Hepatocyte (in vitro differentiated cells): ENCODE data around the gene INPP5K. TPM values are rescaled to one million over a fixed set of nuclear protein-coding genes. Genes with fewer than 3 reads are reported as not detected.

Source experiments
- DNase-seq: peaks from one replicate; pipeline ENCODE4 v3.0.0-alpha.2; 2016; ENCODE audit warnings: low spot score
- H2AFZ ChIP-seq: fragments of 200-600 bp; sonication (generic); 2 replicates; pipeline ENCODE4 v1.6.0; 2016; ENCODE audit warnings: antibody characterized with exemption, mild to moderate bottlenecking
- H3K27ac ChIP-seq: fragments of 200-600 bp; sonication (generic); 2 replicates; pipeline ENCODE4 v1.5.1; 2016; ENCODE audit warnings: mild to moderate bottlenecking
- H3K27me3 ChIP-seq: fragments of 200-600 bp; sonication (generic); 2 replicates; pipeline ENCODE4 v1.6.1; 2016
- H3K36me3 ChIP-seq: fragments of 200-600 bp; sonication (generic); replicated peaks from 2 replicates; pipeline ENCODE4 v1.5.1; 2016; ENCODE audit warnings: low read depth; ENCODE audit not compliant: insufficient read depth
- H3K4me1 ChIP-seq: fragments of 200-600 bp; sonication (generic); 2 replicates; pipeline ENCODE4 v1.5.1; 2016; ENCODE audit warnings: mild to moderate bottlenecking, moderate library complexity; ENCODE audit not compliant: insufficient read depth
- H3K4me2 ChIP-seq: fragments of 200-600 bp; sonication (generic); 2 replicates; pipeline ENCODE4 v1.6.0; 2016
- H3K4me3 ChIP-seq: fragments of 200-600 bp; sonication (generic); 2 replicates; pipeline ENCODE4 v1.5.1; 2016; ENCODE audit warnings: mild to moderate bottlenecking
- H3K79me2 ChIP-seq: fragments of 200-600 bp; sonication (generic); 2 replicates; pipeline ENCODE4 v1.6.0; 2017; ENCODE audit warnings: mild to moderate bottlenecking
- H3K9me2 ChIP-seq: fragments of 200-600 bp; sonication (generic); replicated peaks from 2 replicates; pipeline ENCODE4 v1.6.0; 2017; ENCODE audit warnings: mild to moderate bottlenecking; ENCODE audit not compliant: insufficient read depth
- H3K9me3 ChIP-seq: fragments of 200-600 bp; sonication (generic); 2 replicates; pipeline ENCODE4 v1.5.1; 2016; ENCODE audit warnings: low read depth, mild to moderate bottlenecking
- H4K20me1 ChIP-seq: fragments of 200-600 bp; sonication (generic); 2 replicates; pipeline ENCODE4 v1.6.0; 2016; ENCODE audit warnings: mild to moderate bottlenecking; ENCODE audit not compliant: insufficient read depth, poor library complexity, severe bottlenecking
- EZH2 ChIP-seq: fragments of 200-600 bp; sonication (generic); IDR thresholded peaks from 2 replicates; pipeline ENCODE4 v1.6.1; 2016; ENCODE audit warnings: antibody characterized with exemption, mild to moderate bottlenecking, borderline replicate concordance
- EZH2phosphoT487 ChIP-seq: fragments of 200-600 bp; sonication (generic); IDR thresholded peaks from one replicate; pipeline ENCODE4 v1.6.1; 2018; ENCODE audit warnings: antibody characterized with exemption, mild to moderate bottlenecking, low read depth, moderate library complexity; ENCODE audit not compliant: unreplicated experiment, severe bottlenecking
- WGBS: methylation state at CpG from one replicate; pipeline ENCODE4 v1.1.6; 2016; ENCODE audit warnings: low lambda C conversion rate; ENCODE audit errors: missing lambda C conversion rate; 5-methylcytosine and 5-hydroxymethylcytosine counted together
- polyA plus RNA-seq: library from polyadenylated mRNA; unstranded; fragments of >200 nt; fragmentation: Nextera tagmentation; extraction: Ambion mirVana; gene quantifications from 2 replicates; pipeline ENCODE4 v1.2.1, GENCODE V29; 2016
- total RNA-seq: library from RNA; depleted of rRNA; stranded (reverse); fragments of >200 nt; gene quantifications from 2 replicates; pipeline ENCODE4 v1.2.3, GENCODE V29; 2014
- TF ChIP-seq, protein P1 (sequence below): fragments of 200-600 bp; sonication (generic); IDR thresholded peaks from 2 replicates; pipeline ENCODE4 v1.5.1; 2016; ENCODE audit warnings: antibody characterized with exemption, mild to moderate bottlenecking; ENCODE audit not compliant: poor library complexity

INPP5K gene
- total and polyA plus RNA-seq, 2 experiments from 2014 or later, result 34.7 to 40.4 TPM

DNA sequence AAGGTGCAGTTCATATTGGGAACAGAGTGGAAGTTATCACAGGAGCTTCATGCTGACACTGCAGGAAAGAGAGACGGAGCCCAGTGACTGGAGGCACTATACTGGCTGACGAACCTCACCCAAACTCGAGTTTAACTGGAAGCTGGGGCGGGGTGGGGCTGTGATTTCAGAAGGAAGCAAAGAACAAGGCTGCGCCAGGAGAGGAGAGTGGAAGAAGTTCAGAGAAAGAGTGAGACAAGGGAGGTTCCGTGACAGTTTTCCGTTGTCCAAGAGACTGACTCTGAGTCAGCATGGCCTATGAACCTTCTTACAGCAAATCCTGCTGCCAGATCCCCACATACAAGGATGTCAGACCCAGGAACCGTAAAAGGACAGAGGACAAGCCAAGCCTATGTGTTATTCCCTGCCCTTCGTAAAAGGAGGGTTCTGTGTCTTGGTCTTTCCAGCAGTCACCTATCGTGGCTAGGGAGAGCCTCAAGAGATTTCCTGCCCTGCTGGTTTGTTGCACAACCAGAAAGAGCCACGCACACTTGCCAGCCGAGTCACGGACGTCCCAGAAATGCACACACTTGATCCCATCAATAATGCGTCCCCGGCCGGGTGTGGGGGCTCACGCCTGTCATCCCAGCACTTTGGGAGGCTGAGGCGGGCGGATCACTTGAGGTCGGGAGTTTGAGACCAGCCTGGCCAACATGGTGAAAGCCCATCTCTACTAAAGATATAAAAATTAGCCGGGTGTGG, 41.1 kb upstream of the INPP5K start:
- Histone ChIP-seq H2AFZ (no peak overlapping the region), H3K9me2 (no peaks in the 10 kb centered on the region), H3K79me2 (peaks cover 79% of the 10 kb centered on the region), H3K27me3 (no peaks in the 10 kb centered on the region), H3K27ac (peak overlapping the region; percentile 83), H3K4me3 (no peak overlapping the region), H3K9me3 (no peaks in the 10 kb centered on the region), H4K20me1 (peaks cover 49% of the 10 kb centered on the region), H3K4me1 (peaks cover 24% of the 10 kb centered on the region), H3K36me3 (no peaks in the 10 kb centered on the region), H3K4me2 (peak overlapping the region; percentile 19)
- TF ChIP-seq EZH2phosphoT487 (no peak), EZH2 (no peak)
- TF ChIP-seq, protein P1, sequence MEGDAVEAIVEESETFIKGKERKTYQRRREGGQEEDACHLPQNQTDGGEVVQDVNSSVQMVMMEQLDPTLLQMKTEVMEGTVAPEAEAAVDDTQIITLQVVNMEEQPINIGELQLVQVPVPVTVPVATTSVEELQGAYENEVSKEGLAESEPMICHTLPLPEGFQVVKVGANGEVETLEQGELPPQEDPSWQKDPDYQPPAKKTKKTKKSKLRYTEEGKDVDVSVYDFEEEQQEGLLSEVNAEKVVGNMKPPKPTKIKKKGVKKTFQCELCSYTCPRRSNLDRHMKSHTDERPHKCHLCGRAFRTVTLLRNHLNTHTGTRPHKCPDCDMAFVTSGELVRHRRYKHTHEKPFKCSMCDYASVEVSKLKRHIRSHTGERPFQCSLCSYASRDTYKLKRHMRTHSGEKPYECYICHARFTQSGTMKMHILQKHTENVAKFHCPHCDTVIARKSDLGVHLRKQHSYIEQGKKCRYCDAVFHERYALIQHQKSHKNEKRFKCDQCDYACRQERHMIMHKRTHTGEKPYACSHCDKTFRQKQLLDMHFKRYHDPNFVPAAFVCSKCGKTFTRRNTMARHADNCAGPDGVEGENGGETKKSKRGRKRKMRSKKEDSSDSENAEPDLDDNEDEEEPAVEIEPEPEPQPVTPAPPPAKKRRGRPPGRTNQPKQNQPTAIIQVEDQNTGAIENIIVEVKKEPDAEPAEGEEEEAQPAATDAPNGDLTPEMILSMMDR, result no peak
- WGBS, result 88% methylated on average over 22 of the region's 22 CpGs
- peak; percentile 41 for DNase-seq

DNA sequence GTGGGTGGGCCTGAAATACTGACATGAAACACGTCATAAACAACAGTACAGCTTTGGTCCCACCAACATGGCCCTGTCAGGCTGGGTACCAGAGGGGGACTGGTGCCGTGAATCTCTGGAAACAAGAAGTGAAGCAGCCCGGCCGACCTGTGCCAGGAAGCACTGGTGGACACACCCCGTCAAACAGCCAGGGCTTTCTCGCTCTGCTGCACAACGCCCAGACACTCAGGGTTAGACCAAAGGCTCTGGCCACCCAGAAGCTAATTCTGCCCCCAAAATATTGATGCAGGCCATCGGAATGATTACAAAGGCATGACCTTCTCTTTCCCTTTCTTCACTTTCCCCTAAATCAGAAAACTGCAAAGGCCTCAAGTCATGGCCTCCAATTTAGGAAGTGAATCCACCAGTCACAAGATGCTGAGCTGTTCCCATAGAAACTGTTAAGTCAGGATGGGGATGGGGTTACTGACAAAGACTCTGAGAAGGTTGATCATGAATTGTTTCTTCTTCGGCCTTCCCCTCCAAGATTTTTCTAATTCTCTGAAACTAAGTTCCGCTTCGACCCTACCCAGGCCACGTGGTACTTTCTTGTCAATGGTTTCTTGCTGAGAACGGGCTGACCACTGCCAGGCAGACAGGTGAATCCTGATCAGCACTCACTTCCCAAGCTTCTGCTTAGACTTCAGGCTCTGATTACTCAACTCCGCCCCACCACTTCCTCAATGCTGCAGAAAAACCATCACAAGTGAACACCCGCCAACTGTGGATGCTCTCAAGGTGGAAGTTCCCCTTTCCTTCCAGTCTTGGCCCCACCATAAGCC, 39.4 kb upstream of the INPP5K start:
- WGBS, result 89% methylated on average over 15 of the region's 15 CpGs
- Histone ChIP-seq H3K27me3 (no peaks in the 10 kb centered on the region), H3K4me3 (no peak overlapping the region), H3K4me2 (no peak overlapping the region), H3K27ac (no peak overlapping the region), H3K9me3 (no peaks in the 10 kb centered on the region), H2AFZ (no peak overlapping the region), H3K9me2 (no peaks in the 10 kb centered on the region), H3K4me1 (peaks cover 17% of the 10 kb centered on the region), H4K20me1 (peaks cover 37% of the 10 kb centered on the region), H3K79me2 (peaks cover 74% of the 10 kb centered on the region), H3K36me3 (no peaks in the 10 kb centered on the region)
- TF ChIP-seq, protein P1, result no peak
- no peak for TF ChIP-seq EZH2
- TF ChIP-seq EZH2phosphoT487, result no peak
- DNase-seq, result no peak

DNA sequence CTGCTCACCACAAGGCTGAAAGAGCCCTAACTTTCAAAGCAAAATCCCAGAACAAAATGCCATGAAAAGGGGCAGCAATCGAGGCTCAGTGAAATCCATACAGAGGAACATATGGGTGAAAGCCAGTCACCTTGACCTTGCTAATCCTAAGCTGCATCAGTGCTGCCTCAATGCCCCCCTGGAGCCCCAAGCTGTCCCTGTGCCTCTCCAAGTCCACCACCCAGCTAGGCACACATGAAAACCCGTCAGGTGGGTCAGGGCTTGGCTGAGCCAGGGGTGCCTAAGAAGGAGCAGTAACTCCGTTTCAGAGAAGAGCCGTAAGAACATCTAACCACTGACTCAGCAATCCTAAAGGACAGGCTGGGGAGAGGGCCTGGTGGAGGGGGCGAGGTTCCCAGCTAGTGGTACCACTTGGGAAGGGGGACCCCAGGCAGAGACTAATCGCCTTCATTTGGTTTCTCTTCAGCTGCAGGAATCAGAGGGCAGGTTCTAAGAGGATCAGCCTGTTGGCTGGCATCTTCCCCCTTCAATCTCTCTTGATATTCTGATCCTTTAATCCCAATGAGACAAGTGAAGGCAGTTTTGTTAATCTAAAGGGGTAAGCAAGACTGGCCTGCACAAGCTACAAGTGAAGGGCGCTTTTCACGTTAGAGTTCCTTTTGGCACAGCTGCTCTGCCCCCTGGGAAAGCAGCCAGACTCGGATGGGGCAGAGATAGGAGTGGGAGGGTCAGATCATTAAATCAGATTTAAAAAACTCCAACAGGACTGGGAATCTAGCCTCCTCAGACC, 38.5 kb upstream of the INPP5K start:
- no peak for DNase-seq
- Histone ChIP-seq H3K79me2 (peaks cover 65% of the 10 kb centered on the region), H3K4me1 (peaks cover 8% of the 10 kb centered on the region), H3K9me2 (no peaks in the 10 kb centered on the region), H4K20me1 (peaks cover 28% of the 10 kb centered on the region), H3K27me3 (no peaks in the 10 kb centered on the region), H3K4me2 (no peak overlapping the region), H3K36me3 (no peaks in the 10 kb centered on the region), H3K4me3 (no peak overlapping the region), H3K9me3 (no peaks in the 10 kb centered on the region), H3K27ac (no peak overlapping the region), H2AFZ (no peak overlapping the region)
- TF ChIP-seq EZH2phosphoT487 (no peak), EZH2 (no peak)
- TF ChIP-seq, protein P1, result no peak
- WGBS, result 78% methylated on average over 9 of the region's 9 CpGs
